Fibroblast of mammary gland (primary cell): ENCODE results near the gene ITIH6.
"Not testable (repeated sequence)": the region's sequence is repeated elsewhere in the genome, so short reads cannot be mapped to it uniquely, and the experiment has no call there.

Source experiments
- DNase-seq: peaks from one replicate; pipeline ENCODE4 v3.0.0-alpha.2; 2010; ENCODE audit warnings: low read depth
- H3K4me3 ChIP-seq: 2 replicates; pipeline ENCODE4 v1.5.1; 2011; ENCODE audit warnings: low read depth, mild to moderate bottlenecking, low read length, moderate library complexity; ENCODE audit not compliant: control insufficient read depth
- TF ChIP-seq, protein P1 (sequence below): conservative IDR thresholded peaks from 2 replicates; pipeline ENCODE4 v1.5.1; 2011; ENCODE audit warnings: low read depth, low read length, inconsistent platforms; ENCODE audit not compliant: control insufficient read depth, insufficient read depth

ITIH6 gene

DNA sequence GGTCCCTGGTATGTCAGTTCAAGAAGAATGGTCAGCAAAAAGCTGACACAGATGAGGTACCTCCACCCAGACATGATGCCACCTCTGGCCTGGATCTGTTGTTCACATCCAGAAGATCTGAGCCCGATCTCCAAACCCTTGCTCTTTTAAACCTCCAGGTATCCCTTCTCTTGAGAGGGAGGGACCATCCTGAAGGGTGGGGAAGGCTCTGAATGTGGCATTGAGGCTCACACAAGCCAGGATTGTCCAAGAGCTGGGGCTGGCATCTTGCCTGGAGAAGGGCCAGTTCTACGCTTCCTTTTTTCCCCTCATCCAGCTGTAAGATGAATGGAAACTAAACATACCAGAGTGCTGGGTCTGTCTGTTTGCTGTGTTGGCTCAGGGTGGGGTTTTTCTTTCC lies at the start of gene ITIH6:
Gene ITIH6, minus strand, starts transcription at position 119 of the 400 bp plus-strand sequence. Its CDS starts 45 bp downstream, at position 74.
- no peak for DNase-seq
- no peak within 1 kb of the TSS for H3K4me3 ChIP-seq
- TF ChIP-seq, protein P1, sequence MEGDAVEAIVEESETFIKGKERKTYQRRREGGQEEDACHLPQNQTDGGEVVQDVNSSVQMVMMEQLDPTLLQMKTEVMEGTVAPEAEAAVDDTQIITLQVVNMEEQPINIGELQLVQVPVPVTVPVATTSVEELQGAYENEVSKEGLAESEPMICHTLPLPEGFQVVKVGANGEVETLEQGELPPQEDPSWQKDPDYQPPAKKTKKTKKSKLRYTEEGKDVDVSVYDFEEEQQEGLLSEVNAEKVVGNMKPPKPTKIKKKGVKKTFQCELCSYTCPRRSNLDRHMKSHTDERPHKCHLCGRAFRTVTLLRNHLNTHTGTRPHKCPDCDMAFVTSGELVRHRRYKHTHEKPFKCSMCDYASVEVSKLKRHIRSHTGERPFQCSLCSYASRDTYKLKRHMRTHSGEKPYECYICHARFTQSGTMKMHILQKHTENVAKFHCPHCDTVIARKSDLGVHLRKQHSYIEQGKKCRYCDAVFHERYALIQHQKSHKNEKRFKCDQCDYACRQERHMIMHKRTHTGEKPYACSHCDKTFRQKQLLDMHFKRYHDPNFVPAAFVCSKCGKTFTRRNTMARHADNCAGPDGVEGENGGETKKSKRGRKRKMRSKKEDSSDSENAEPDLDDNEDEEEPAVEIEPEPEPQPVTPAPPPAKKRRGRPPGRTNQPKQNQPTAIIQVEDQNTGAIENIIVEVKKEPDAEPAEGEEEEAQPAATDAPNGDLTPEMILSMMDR = no peak

DNA sequence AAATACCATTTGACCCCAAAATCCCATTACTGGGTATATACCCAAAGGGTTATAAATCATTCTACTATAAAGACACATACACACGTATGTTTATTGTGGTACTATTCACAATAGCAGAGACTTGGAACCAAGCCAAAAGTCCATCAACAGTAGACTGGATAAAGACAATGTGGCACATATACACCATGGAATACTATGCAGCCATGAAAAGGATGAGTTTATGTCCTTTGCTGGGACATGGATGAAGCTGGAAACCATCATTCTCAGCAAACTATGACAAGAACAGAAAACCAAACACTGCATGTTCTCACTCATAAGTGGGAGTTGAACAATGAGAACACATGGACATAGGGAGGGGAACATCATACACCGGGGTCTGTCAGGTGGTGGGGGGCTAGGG lies 49.6 kb upstream of the ITIH6 start:
- not testable (repeated sequence) for DNase-seq, H3K4me3 ChIP-seq

GRCh38 chrX:54843050-54843449 lies 45.0 kb upstream of the ITIH6 start:
- DNase-seq = no peak
- TF ChIP-seq, protein P1 = no peak
- no peak overlapping the region for H3K4me3 ChIP-seq

- H3K4me3 ChIP-seq = no peak overlapping the region
- TF ChIP-seq, protein P1 = no peak
- DNase-seq = no peak
These were observed 44.6 kb upstream of the ITIH6 start for GRCh38 chrX:54842607-54843006.

DNA sequence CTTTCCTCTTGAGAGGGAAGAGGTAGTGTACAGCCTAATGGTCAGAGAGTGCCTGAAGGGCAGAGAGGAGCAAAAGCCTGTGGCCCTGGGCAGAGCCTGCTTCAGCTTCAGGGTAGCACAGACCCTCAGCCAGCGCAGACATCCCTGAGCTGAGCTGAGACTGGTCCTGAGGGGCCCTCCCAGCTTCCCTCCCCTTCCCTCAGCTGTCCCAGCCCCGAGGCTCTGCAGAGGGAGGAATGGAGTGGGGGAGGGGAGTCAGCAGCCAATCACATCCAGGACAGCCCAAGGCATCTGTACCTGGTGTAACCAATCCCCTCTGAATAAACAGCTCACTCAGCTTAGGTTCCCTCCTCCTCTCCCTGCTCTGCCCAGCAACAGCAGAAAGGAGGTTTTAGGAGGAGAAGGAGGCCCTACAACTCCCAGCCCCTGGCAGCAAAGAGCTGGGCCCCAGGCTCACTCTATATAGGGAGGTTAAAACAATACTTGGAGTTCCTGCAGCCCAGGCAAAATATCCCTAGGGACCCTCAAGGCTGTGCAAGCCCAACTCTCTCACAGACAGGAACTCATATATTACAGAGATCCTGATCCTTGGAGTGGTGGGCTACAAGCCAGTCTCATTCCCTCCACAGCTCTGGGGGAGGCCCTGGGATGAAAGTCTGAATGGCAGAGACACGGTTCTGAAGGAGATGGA lies 43.3 kb upstream of the ITIH6 start:
- H3K4me3 ChIP-seq, DNase-seq: not testable (repeated sequence)

DNA sequence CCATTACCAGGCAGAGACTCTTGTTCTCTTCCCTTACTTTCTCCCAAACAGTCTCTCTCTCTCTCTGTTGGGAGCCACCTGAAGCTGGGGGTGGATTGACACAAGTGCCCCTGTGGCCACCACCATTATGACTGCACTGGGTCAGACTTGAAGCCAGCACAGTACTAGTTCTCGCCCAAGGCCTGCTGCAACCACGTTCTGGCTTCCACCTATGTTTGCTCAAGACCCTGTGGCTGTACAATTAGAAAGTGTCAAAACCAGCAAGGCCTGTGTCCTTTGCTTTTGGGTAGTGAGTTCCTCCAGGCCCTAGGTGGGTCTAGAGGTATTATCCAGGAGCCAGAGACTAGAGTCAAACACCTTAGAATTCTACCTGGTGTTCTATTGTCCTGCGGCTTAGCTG lies 40.5 kb upstream of the ITIH6 start:
- DNase-seq = no peak
- TF ChIP-seq, protein P1 = no peak
- H3K4me3 ChIP-seq = no peak overlapping the region

- TF ChIP-seq, protein P1 = no peak
- DNase-seq = no peak
- H3K4me3 ChIP-seq = no peak overlapping the region
These were observed 28.5 kb upstream of the ITIH6 start for GRCh38 chrX:54826598-54826997.
